Activated CD8-positive, alpha-beta memory T cell treated with anti-CD3 and anti-CD28 coated beads, Interleukin-2, amount 10 ng/mL, durations not matched to agents 7 days and 5 days (primary cell): ENCODE results near the gene RUNX3. TPM values are rescaled to one million over a fixed set of nuclear protein-coding genes. Genes with fewer than 3 reads are reported as not detected.

Experiments
- ATAC-seq: fragments of 150-1000 bp; cut with Tn5 transposase; one replicate; pipeline ENCODE4 v1.10.0; 2021; ENCODE audit warnings: moderate library complexity
- CTCF ChIA-PET: fragments of 350-600 bp; sonication (Branson Sonifier 250); formaldehyde crosslinking; loops from one replicate; lab custom pipeline; 2021; ENCODE audit warnings: antibody characterized with exemption; lab: Charles Lee
- DNase-seq: peaks from one replicate; pipeline ENCODE4 v3.0.0-alpha.2; 2020
- H3K27ac Mint-ChIP-seq: one replicate; pipeline ENCODE4 v1.8.0; 2021; ENCODE audit warnings: mild to moderate bottlenecking, mixed read lengths
- H3K27me3 Mint-ChIP-seq: one replicate; pipeline ENCODE4 v1.8.0; 2021; ENCODE audit warnings: mixed read lengths
- H3K36me3 Mint-ChIP-seq: one replicate; pipeline ENCODE4 v1.8.0; 2021; ENCODE audit warnings: mild to moderate bottlenecking, mixed read lengths
- H3K4me1 Mint-ChIP-seq: one replicate; pipeline ENCODE4 v1.8.0; 2021; ENCODE audit warnings: mixed read lengths
- H3K4me3 Mint-ChIP-seq: one replicate; pipeline ENCODE4 v1.8.0; 2021; ENCODE audit warnings: mild to moderate bottlenecking, moderate library complexity, mixed read lengths
- H3K9me3 Mint-ChIP-seq: one replicate; pipeline ENCODE4 v1.8.0; 2022; ENCODE audit warnings: low read depth, mixed read lengths
- total RNA-seq, 2 experiments: library from RNA; stranded (reverse); gene quantifications; one replicate each; pipeline ENCODE4 v1.2.3, GENCODE V29; 2021

The RUNX3 gene
- total RNA-seq, 2 experiments from 2014 or later, result 224 to 246 TPM

- ATAC-seq, result no peak
- DNase-seq, result peak; percentile 41
- Mint-ChIP-seq H3K4me1 (peaks cover 26% of the 10 kb centered on the region), H3K36me3 (peaks cover 52% of the 10 kb centered on the region), H3K27me3 (no peaks in the 10 kb centered on the region), H3K4me3 (no peak overlapping the region), H3K9me3 (no peaks in the 10 kb centered on the region), H3K27ac (peak overlapping the region; percentile 40)
- CTCF ChIA-PET, result interaction anchor here (1.1 kb wide), 1 partner anchor 55 kb away, joined by 4 read pairs; no protein-coding TSS in a partner anchor
Measured at GRCh38 chr1:24902471-24902891, 27.6 kb downstream of the RUNX3 start.

- ATAC-seq (no peak), DNase-seq (peak; percentile 41)
- Mint-ChIP-seq H3K9me3 (no peaks in the 10 kb centered on the region), H3K27ac (peak overlapping the region; percentile 61), H3K27me3 (no peaks in the 10 kb centered on the region), H3K36me3 (peaks cover 48% of the 10 kb centered on the region), H3K4me3 (no peak overlapping the region), H3K4me1 (peaks cover 25% of the 10 kb centered on the region)
- CTCF ChIA-PET, result interaction anchor here (1.4 kb wide), 1 partner anchor 26 kb away, joined by 6 read pairs; no protein-coding TSS in a partner anchor
Measured at GRCh38 chr1:24901791-24902470, 28.1 kb downstream of the RUNX3 start.

GRCh38 chr1:24900985-24901781 is 28.9 kb downstream of the RUNX3 start:
- no peak for ATAC-seq
- no peak overlapping the region for H3K4me3 Mint-ChIP-seq
- CTCF ChIA-PET, result interaction anchor here (0.6 to 1.4 kb wide), 4 partner anchors 10 to 246 kb away, joined by 3 to 6 read pairs (median 3); no protein-coding TSS in a partner anchor
- peak; percentile 50 for DNase-seq
- H3K36me3 Mint-ChIP-seq, result peaks cover 40% of the 10 kb centered on the region
- H3K4me1 Mint-ChIP-seq, result peaks cover 25% of the 10 kb centered on the region
- peak overlapping the region; percentile 61 for H3K27ac Mint-ChIP-seq
- H3K9me3 Mint-ChIP-seq, result no peaks in the 10 kb centered on the region
- no peaks in the 10 kb centered on the region for H3K27me3 Mint-ChIP-seq

- H3K4me3 Mint-ChIP-seq, result no peak overlapping the region
- H3K27me3 Mint-ChIP-seq, result no peaks in the 10 kb centered on the region
- CTCF ChIA-PET, result interaction anchor here (0.6 to 1.6 kb wide), 5 partner anchors 11 to 247 kb away, joined by 3 to 6 read pairs (median 3); no protein-coding TSS in a partner anchor
- DNase-seq (peak; percentile 49), ATAC-seq (no peak)
- peak overlapping the region; percentile 65 for H3K27ac Mint-ChIP-seq
- H3K9me3 Mint-ChIP-seq, result no peaks in the 10 kb centered on the region
- H3K36me3 Mint-ChIP-seq, result peaks cover 40% of the 10 kb centered on the region
- peaks cover 25% of the 10 kb centered on the region for H3K4me1 Mint-ChIP-seq
Measured at GRCh38 chr1:24900486-24900849, 29.6 kb downstream of the RUNX3 start.

GRCh38 chr1:24899581-24900485 is 30.2 kb downstream of the RUNX3 start:
- H3K27ac Mint-ChIP-seq, result peak overlapping the region; percentile 65
- H3K4me3 Mint-ChIP-seq, result peak overlapping the region; percentile 4
- peaks cover 25% of the 10 kb centered on the region for H3K4me1 Mint-ChIP-seq
- H3K36me3 Mint-ChIP-seq, result peaks cover 35% of the 10 kb centered on the region
- H3K27me3 Mint-ChIP-seq, result no peaks in the 10 kb centered on the region
- CTCF ChIA-PET, result interaction anchor here (0.6 to 1.6 kb wide), 4 partner anchors 11 to 248 kb away, joined by 3 to 6 read pairs (median 4); no protein-coding TSS in a partner anchor
- ATAC-seq (peak; percentile 6), DNase-seq (peak; percentile 47)
- H3K9me3 Mint-ChIP-seq, result no peaks in the 10 kb centered on the region

- Mint-ChIP-seq H3K27me3 (no peaks in the 10 kb centered on the region), H3K9me3 (no peaks in the 10 kb centered on the region), H3K27ac (peak overlapping the region; percentile 75), H3K4me3 (no peak overlapping the region), H3K36me3 (peaks cover 29% of the 10 kb centered on the region), H3K4me1 (peaks cover 25% of the 10 kb centered on the region)
- ATAC-seq (peak; percentile 0), DNase-seq (peak; percentile 61)
- CTCF ChIA-PET, result interaction anchor here (1.0 to 2.6 kb wide), 9 partner anchors 10 to 173 kb away, joined by 3 to 17 read pairs (median 5); no protein-coding TSS in a partner anchor
Measured at GRCh38 chr1:24898909-24899439, 31.1 kb downstream of the RUNX3 start.

- Mint-ChIP-seq H3K4me3 (no peak overlapping the region), H3K9me3 (no peaks in the 10 kb centered on the region), H3K36me3 (peaks cover 23% of the 10 kb centered on the region), H3K27ac (peak overlapping the region; percentile 75), H3K27me3 (no peaks in the 10 kb centered on the region), H3K4me1 (peaks cover 25% of the 10 kb centered on the region)
- CTCF ChIA-PET, result interaction anchor here (0.6 to 2.6 kb wide), 16 partner anchors 9 to 174 kb away, joined by 3 to 17 read pairs (median 4); no protein-coding TSS in a partner anchor
- ATAC-seq, result peak; percentile 59
- DNase-seq, result peak; percentile 77
Measured at GRCh38 chr1:24898152-24898908, 31.7 kb downstream of the RUNX3 start.

GRCh38 chr1:24897263-24898151 is 32.6 kb downstream of the RUNX3 start:
- Mint-ChIP-seq H3K4me3 (no peak overlapping the region), H3K4me1 (peaks cover 25% of the 10 kb centered on the region), H3K27me3 (no peaks in the 10 kb centered on the region), H3K27ac (peak overlapping the region; percentile 75), H3K9me3 (peaks cover 7% of the 10 kb centered on the region), H3K36me3 (peaks cover 25% of the 10 kb centered on the region)
- CTCF ChIA-PET, result interaction anchor here (0.8 to 2.6 kb wide), 15 partner anchors 9 to 202 kb away, joined by 3 to 17 read pairs (median 3); no protein-coding TSS in a partner anchor
- ATAC-seq, result no peak
- peak; percentile 42 for DNase-seq

GRCh38 chr1:24896596-24897262 is 33.3 kb downstream of the RUNX3 start:
- Mint-ChIP-seq H3K27ac (no peak overlapping the region), H3K4me1 (peaks cover 25% of the 10 kb centered on the region), H3K4me3 (no peak overlapping the region), H3K9me3 (peaks cover 9% of the 10 kb centered on the region), H3K27me3 (no peaks in the 10 kb centered on the region), H3K36me3 (peaks cover 22% of the 10 kb centered on the region)
- DNase-seq (peak; percentile 42), ATAC-seq (no peak)
- CTCF ChIA-PET, result interaction anchor here (0.8 to 2.6 kb wide), 4 partner anchors 14 to 203 kb away, joined by 3 to 17 read pairs (median 3); no protein-coding TSS in a partner anchor

- peaks cover 19% of the 10 kb centered on the region for H3K36me3 Mint-ChIP-seq
- no peak overlapping the region for H3K4me3 Mint-ChIP-seq
- DNase-seq (peak; percentile 37), ATAC-seq (no peak)
- H3K9me3 Mint-ChIP-seq, result peaks cover 12% of the 10 kb centered on the region
- CTCF ChIA-PET, result interaction anchor here (1.0 to 2.6 kb wide), 3 partner anchors 48 to 205 kb away, joined by 3 to 17 read pairs (median 3); no protein-coding TSS in a partner anchor
- no peaks in the 10 kb centered on the region for H3K27me3 Mint-ChIP-seq
- peaks cover 20% of the 10 kb centered on the region for H3K4me1 Mint-ChIP-seq
- H3K27ac Mint-ChIP-seq, result no peak overlapping the region
Measured at GRCh38 chr1:24896176-24896575, 33.9 kb downstream of the RUNX3 start.
